Umbilical cord (tissue), 2 donors: ENCODE data around the gene IMPDH1. TPM values are rescaled to one million over a fixed set of nuclear protein-coding genes. Genes with fewer than 3 reads are reported as not detected.
A peak's percentile ranks its signal among the peaks of the same experiment; 100 is the strongest.

ENCODE experiments used
- DNase-seq: peaks from one replicate; pipeline ENCODE4 v3.0.0-alpha.2; 2015; ENCODE audit warnings: low spot score
- total RNA-seq: library from RNA; depleted of rRNA; stranded (reverse); fragments of >200 nt; gene quantifications from one replicate; pipeline ENCODE4 v1.2.3, GENCODE V29; 2014; ENCODE audit warnings: low replicate concordance; ENCODE audit not compliant: insufficient read depth

The IMPDH1 gene
- total RNA-seq, 1 donor from 2014 or later: 35.6 TPM

DNA sequence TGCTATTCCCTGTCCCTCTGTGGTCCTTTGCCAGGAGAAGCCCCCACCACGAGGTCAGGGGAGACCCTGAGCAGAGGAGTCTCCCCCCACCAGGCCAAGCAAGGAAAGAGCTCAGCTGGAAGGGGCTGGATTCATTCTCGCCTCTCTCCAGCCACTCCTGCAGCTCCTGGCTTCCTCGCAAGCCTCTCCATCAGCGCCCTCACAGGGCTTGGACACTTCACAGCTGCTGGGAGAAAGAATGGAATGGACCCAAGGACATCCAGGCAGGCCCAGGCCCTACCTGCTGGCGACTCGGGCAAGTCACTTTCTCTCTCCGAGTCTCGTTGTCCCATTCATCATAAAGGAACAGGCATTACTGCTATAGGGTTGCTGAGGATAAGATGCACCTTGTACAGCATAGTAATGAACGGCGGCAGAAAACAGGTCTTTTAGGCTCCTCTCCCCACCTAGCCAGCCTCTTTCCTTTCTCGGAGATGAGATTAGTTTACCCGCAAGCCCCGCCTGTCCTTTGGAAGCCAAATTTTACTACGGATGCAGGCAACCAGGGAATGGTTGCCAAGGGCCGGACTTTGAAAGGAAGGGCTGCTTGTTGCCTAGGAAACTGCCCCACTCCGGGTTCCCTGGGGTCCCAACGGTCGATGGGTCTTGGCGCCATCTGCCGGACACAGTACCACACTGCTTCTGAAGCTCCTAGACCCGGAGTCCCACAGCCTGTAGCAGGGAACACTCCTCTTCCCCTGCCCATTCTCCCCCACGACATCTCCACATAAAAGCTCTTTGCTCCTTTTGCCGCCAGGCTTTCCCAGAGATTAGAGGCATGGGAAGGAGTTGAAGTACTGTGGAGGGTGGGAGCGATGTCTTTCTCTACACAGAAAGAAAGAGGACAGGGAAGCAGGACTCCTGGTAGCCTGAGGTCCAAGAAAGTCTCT, 22.3 kb downstream of the IMPDH1 start:
- DNase-seq: peak; percentile 82

DNA sequence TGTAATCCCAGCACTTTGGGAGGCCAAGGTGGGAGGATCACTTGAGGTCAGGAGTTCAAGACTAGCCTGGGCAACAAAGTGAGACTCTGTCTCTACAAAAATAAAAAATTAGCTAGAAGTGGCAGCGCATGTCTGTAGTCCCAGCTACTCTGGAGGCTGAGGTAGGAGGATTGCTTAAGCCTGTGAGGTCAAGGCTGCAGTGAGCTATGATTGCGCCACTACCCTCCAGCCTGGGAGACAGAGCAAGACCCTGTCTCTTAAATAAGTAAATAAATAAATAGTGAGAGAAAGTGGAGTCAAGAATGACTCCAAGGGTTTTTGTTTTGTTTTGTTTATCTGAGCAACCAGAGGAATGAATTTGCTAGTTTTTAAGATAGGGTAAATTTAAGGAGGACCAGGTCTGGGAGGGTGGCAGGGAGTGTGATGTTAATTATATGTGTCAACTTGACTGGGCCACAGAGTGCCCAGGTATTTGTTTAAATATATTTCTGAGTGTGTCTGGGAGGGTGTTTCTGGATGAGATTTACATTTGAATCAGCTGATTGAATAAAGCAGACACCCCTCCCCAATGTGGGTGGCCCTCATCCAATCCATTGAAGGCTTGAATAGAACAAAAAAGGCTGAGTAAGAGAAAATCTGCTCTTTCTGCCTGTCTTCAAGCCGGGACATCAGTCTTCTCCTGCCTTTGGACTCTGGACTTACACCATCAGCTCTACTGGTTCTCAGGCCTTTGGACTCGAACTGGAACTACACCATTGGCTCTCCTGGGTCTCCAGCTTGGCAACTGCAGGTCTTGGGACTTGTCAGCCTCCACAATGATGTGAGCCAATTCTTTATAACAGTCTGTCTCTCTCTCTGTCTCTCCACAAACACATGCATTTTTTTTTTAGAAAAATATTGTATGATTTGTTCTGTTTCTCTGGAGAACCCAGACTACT, 23.5 kb downstream of the IMPDH1 start:
- DNase-seq: no peak

DNA sequence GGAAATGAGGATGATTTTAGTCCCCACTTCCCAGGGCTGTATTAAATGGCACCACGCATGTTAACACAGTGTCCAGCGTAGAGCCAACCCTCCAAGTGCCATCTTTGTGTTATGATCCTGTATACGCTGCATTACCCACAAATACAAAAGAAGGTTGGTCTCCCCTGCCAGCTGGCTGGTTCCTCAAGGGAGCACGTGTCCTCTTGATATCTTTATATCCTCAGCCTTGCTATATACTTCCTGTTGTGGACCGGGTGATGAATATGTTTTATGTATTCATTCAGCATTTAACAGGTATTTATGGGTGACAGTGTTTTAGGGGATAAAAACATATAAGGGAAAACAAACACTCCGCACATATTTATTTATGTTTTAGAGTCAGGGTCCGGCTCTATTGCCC, 25.1 kb downstream of the IMPDH1 start:
- DNase-seq: no peak

DNA sequence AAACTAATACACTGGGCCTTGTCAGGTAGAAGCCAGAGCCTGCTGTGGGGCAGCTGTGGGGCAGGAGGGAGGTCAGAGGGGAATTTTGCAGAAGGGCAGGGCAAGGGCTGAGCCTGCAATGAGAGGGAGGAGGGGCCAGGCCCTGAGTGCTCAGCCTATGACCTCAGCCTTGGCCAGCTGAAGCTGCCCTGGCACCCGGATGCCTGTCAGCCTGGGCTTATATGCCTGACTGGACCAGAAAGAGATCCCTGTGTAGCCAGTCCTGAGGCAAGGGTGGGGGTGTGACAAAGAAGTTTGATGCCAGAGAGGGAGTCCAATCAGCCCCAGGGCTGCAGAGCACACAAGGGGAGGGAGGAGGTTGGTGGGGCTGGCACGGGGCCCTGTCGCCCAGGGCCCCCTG, 26.0 kb downstream of the IMPDH1 start:
- no peak for DNase-seq

DNA sequence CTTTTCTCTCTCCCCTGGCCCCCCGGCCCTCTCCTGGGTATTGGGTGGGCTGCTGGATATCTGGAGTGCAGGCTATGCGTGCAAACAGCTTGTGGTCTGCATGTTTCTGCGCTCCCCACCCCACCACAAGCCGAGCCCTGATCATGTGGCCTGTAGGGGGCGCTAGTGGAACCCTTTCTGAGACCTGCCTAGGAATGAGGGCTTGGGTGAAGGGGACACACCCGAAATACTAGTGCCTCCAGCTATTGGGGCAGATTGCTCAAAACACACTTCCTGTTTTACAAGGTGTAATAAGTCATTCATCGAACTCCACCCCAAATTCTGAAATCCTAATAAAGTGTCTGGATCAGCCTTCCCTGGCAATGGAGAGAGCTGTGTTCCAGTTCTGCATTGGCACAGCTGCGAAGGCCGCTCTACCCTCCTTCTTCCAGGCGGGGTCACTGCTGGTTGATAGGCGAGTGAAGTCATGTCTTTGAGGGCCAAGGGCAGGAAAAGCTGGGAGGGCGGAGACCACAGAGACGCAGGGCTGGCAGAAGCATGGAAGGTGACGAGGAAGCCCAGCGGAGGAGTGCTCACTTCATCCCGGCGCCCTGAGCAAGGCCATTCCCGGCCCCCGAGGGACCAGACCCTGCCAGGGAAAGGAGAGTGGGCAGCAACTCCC, 28.5 kb downstream of the IMPDH1 start:
- DNase-seq: no peak

DNA sequence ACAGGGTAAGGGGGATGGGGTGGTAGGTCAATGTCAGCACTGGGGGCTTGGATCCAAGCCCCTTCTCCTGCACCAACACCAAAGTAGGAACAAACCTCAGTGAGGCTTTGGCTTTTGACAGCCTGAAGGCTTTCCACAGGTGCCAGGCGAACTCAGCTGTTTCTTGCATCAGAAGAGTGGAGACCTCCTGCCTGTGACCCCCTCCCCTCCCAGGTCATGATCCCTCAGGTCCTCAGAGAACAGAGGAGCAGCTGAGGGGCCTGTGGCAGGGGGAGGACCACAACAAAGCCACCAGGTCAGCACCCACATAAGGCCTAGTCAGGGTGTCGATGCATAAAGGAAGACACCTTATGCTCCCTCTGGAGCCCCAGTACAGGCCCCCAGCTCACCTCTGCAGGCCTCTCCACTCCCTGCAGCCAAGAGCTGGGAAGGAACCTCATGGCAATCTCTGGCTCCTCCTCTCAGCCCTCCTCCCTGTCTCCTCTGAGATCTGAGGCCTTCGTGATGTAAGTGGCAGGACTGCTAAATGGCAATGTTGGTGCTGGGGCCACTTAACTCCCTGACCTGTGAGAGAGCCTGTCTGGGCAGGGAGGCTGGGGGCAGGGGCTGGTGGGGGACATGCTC, 29.2 kb downstream of the IMPDH1 start:
- DNase-seq: peak; percentile 42

DNA sequence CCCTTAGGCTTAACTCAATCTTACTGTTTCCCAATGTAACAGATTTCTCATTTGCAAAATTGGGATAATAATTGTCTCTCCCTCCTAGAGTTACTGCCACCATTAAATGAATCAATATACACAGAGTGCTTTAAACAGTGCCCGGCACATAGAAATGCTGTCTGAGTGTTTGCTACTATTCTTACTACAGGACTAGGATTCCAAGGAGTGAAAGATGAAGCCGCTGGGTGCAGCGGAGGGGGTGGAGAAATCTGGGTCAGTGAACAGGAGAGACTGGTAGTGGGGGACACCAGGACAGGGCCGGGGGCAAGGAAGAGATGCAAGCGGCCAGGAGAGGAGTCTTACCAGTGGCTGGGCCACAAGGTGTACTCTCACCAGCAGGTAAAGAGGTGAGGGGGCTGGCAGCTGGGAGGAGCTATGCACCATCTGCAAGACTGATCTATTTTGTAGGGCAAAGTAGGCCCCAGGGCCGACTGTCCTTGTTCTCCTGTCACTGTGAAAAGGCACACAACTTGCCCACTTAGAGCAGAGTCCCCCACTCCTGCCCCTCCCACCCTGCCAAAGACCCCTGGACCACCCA, 29.8 kb downstream of the IMPDH1 start:
- DNase-seq: no peak

DNA sequence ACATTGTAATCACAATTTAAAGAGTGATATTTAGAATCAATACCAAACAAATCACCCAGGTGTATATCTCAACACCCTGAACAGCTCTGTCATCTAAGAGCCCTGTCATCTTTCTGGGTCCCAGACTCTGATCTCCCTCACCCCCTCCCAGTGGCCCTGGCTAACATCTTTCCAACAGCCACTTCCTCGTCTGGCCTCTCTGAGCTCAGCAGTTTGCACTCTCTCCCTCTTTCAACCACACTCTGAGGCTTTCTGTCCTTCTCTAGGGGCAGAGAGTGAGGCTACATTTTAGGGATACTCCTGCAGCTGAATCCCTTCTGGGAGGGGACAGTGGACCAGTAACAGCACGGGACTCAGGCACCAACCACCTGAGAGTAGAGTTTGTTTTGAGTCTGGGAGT, 31.1 kb downstream of the IMPDH1 start:
- DNase-seq: no peak

DNA sequence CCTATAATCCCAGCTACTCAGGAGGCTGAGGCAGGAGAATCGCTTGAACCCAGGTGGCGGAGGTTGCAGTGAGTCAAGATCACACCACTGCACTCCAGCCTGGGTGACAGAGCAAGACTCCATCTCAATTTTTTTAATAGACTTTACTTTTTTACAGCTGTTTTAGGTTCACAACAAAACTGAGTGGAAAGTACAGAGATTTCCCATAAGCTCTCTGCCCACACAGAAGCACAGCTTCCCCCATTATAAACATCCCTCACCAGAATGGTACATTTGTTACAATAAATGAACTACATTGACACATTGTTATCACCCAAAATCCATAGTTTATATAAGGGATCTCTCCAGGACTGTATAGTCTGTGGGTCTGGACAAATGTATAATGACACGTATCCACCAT, 33.7 kb downstream of the IMPDH1 start:
- DNase-seq: no peak

DNA sequence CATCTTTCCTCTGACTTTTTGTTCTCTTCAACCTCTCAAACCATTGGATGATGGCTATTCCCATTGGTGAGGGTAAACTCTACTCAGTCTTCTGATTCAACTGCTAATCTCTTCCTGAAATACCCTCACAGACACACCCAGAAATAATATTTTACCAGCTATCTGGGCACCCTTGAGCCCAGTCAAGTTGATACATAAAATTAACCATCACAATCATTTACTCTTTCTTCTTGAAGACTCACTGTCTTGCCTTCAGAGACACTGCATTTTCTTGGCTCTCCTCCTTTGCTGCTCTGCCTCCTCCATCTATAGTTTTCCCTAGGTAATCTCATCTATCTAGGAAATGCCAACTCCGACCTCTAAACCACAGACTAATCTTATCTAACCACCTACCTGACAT, 35.7 kb downstream of the IMPDH1 start:
- no peak for DNase-seq

DNA sequence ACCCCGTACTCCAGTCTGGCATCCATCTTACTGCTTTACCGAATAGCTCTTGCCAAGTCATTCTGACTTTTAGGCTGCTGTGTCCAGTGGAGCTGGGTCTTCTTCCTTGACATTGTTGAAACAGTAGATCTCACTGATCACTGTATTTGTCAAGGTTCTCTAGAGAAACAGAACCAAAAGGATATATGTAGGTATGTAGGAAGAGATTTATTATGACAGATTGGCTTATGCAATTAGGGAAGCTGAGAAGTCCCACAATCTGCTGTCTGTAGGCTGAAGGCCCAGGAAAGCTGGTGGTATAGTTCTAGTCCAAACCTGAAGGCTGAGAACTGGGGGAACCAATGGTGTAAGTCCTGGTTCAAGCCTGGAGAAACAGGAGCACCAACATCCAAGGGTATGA, 36.2 kb downstream of the IMPDH1 start:
- no peak for DNase-seq

DNA sequence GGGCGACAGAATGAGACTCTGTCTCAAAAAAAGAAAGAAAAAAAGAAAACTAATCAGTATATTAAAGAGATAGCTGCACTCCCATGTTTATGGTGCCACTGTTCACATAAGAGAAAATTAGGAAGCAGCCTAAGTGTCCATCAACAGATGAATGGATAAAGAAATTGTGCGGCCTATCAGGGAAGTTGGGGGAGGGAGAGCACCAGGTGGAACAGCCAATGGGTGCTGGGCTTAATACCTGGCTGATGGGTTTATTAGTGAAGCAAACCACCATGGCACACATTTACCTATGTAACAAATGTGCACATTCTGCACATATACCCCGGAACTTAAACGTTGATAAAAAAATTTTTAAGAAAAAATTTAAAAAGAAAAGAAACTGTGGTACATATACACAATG, 39.3 kb downstream of the IMPDH1 start:
- DNase-seq: no peak

DNA sequence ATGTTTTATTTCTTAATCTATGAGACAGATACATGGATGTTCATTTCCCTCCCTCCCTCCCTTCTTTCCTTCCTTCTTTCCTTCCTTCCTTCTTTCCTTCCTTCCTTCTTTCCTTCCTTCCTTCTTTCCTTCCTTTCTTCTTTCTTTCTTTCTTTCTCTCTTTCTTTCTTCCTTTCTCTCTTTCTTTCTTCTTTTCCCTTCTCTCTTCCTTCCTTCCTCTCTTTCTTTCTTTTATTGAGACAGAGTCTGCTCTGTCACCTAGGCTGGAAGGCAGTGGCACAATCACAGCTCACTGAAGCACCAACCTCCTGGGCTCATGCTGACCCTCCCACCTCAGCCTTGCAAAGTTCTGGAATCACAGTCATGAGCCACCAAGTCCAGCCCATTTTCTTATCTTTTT, 42.8 kb downstream of the IMPDH1 start:
- DNase-seq: no peak

DNA sequence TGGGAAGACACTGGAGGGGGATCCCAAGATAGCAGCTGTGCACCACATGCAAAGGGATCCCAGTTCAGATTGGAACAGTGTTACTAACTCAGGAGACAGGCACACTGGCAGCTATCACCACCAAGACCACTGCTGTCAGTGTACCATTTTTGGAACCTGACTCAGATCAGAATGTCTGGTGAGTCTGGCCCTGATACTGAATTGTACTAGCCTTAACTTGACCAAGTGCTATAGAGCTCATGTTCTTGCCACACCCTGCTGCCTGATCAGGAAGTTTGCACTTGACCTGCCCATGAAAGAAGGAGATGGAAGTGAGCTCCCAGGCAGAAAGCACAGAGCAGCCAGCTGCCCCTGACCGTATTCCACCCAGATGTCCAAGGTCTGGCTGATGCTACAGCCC, 43.5 kb downstream of the IMPDH1 start:
- DNase-seq: no peak

DNA sequence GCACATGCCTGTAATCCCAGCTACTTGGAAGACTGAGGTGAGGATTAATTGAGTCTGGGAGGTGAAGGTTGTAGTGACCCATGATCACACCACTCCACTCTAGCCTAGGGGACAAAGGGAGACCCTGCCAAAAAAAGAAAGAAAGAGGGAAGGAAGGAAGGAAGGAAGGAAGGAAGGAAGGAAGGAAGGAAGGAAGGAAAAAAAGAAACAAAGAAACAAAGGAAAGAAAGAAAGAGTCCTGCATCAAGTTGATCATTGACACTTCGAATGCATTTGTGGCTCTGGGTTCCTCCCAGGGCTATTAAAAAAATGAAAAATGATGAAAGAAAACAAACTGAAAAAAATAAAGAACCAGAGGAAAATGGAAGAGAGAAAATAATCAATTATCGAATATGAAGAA, 44.4 kb downstream of the IMPDH1 start:
- no peak for DNase-seq

DNA sequence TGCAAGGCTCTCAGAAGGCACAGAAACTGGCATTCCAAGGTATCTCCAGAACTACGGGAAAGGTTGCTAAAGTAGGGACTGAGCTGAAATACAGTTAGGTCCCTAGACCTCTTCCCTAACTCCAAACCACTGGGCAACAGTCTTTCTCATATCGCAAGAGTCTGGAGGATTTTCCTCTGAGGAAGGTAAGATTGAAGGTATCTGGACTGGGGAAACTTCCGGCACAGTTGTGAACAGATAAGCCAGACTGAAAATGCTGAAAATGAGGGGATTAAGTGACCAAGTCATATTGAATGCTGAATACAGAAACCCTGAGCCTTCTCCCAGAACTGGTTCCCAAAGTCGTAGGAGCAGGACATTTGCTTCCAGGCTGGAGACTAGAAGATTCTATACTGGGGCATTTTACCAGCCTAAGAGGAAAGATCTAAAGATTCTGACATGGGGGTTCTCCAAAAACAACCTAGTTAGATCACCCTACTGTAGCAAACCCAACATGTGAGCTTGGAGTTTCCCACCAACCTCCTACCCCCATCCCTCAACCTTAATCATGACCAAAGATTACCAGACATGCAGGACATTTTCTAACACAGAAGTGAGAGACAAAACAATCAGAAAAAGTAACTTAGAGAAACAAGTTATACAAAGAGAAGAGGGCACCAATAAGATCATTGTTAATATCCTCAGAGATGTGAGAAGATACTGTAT, 45.5 kb downstream of the IMPDH1 start:
- no peak for DNase-seq

DNA sequence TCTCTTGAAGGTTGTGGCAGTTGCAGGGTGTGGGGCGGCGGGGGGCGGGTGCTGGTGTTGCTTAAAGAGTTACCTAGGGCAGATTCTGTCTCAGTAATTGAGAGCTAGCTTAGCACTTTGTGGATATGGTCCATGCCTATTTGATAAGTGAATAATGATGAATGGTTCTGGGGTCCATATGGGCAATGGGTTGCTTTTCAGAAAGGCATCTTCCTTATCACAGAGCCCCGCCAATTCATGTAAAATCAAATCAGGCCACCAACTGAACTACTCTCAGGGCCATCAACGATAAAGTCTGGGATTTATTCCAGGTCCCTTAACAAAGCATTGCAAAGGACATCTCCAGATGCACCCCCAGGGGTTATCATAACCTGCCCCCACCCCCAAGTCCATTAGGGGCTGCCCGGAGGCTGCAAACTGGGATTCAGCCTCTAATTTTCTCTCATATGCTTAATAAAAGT, 46.5 kb downstream of the IMPDH1 start:
- DNase-seq: no peak

DNA sequence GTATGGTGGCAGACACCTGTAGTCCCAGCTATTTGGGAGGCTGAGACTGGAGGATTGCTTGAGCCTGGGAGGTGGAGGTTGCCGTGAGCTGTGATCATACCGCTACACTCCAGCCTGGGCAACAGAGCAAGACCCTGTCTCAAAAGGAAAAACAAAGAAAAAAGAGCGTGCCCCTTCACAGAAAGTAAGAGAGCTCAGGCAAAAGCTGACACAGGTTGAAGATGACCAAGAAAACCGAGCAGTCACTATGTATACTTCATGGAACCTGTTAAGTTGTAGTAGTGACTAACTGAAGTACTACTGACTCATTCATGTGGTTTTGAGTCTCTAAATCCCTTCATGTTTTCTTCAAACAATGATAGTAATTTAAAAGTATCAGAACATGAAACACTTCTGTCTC, 47.1 kb downstream of the IMPDH1 start:
- no peak for DNase-seq

DNA sequence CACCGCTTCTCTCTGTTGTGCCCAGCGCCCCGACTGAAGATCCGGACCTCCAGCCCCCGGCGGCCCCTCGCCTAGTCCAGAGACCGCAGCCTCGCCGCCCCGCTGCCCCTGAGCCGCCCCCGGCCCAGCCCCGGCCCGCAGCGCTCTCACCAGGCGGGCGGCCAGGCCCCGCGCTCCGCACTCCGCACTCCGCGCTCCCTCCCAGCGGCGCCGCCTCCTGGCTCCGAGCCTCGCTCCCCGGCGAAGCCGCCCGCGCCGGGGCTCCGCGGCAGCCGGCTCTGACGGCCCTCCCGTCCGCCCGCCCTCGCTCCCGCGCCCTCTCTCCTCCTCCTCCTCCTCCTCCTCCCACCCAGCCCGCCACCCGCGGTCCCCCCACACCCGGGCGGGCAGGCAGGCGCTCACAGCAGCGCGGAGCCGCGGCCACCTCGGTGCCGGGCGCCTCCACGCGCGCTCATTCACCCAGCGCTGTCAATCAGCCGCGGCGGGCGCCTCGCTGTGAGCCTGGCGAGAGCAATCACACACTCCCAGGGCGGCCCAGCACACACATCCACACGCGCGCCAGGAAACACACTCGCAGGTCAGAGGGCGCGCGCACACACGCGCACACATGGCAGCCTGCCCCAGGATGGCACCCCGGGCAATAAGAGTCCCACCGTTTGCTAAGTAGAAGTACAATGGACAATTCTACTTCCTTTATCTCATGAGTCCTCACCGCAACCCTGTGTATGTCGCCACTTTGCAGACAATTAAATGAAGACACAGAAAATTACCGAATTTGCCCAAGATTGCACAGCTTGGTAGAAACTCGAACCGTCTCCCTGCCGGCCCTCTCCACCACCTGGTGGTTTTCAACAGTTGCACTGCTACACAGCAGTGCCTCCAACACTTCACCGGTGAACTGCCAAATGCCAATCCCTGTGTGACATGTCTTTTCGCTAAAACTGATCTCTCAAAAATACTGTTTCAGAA, 48.1 kb downstream of the IMPDH1 start, which contains the start of gene PRRT4:
Gene PRRT4 (minus strand): TSS at position 280 of the 969 bp plus-strand sequence.
- DNase-seq: peak; percentile 50
